GM19238 (cell line): ENCODE results near the gene ZNF865.

Experiments
- DNase-seq: peaks from one replicate; pipeline ENCODE4 v3.0.0; 2011; ENCODE audit warnings: low spot score; ENCODE audit not compliant: insufficient read length

The ZNF865 gene

GRCh38 chr19:55658846-55659459, 53.5 kb downstream of the ZNF865 start:
- no peak for DNase-seq

- DNase-seq: no peak
Measured at GRCh38 chr19:55659822-55660221, 54.4 kb downstream of the ZNF865 start.

DNA sequence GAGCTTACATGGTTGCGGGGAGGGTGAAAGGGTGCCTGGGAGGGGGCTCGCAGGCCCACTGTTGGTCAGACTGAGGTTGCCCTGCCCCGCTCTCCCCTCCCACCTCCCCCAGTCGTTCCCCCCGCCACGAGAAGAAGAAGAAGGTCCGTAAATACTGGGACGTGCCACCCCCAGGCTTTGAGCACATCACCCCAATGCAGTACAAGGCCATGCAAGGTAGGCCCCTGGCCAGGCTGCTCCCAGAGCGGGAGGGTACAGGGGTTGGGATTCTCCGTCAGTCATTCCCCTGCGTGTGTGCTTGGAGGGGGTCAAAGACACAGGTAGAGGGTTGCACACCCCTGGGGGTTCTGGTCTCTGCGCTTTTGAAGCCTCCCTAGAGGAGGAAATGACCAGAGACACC, 55.0 kb downstream of the ZNF865 start:
- DNase-seq: no peak

DNA sequence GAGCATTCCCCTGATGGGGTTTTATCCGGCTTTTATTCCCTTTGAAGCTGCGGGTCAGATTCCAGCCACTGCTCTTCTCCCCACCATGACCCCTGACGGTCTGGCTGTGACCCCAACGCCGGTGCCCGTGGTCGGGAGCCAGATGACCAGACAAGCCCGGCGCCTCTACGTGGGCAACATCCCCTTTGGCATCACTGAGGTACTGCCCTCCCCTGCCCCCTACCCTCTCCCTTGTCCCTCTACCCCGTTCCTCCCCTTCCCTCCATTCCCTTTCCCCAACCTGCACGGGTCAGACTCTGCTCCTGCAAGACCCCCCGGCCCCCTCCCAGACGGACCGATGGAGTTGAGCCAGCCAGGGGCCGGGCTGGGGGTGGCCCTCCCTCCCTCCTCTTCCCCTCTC, 55.5 kb downstream of the ZNF865 start:
- no peak for DNase-seq

DNA sequence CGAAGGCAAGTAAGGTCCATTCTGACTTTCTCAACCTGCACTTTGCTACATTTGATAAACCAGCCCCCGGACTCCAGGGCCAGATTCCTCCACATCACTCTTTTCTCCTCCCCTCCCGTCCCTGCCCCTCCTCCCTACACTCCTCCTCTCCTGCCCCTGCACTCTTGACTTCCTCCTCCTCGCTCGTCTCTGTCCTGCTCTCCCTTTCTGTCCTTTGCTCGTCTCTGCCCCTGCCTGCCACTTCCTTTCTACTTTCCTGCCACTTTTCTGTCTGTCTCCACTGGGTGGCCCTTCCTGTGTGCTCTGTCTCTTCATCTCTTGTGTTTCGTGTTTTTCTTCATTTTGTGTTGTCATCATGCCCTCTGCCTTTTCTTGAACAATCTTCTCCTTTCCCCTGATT, 56.4 kb downstream of the ZNF865 start:
- DNase-seq: no peak

GRCh38 chr19:55663846-55664536, 58.5 kb downstream of the ZNF865 start:
- no peak for DNase-seq

DNA sequence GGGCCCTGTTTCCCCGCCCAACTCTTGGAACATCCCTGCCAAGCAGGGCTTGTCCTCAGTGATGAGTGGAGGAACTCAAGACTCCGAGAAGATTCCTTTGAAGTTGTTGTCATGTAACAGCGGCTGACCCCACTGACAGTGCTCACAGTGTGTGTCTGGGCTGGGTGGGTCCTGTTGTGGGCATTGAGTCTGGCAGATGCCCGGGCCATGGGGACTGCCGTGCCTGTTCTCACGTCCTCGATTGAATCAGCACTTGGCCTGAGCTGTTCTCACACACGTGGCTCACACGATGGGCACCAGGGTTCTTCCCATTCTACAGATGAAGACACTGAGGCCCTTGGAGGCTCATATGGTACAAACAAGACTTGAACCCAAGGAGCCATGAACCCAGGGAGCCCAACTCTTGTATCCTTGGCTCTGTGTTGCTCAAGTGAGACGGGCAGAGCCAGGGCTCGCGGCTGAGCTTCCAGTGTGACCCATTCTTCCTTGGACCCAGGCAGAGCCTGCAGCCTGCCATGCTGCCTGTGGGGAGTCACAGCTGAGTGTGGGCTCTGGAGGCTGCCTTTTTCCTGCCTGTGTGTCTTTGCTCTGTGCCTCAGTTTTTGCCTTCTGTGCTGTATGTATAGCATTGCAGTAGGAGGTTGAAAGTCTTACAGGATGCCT, 61.0 kb downstream of the ZNF865 start:
- DNase-seq: no peak
